NB4 (cell line): ENCODE results near the gene ADAM17.

Source experiments
- DNase-seq: peaks from one replicate; pipeline ENCODE4 v3.0.0; 2010; ENCODE audit warnings: low read depth
- H3K4me3 ChIP-seq: one replicate; pipeline ENCODE4 v1.5.1; 2011; ENCODE audit warnings: mild to moderate bottlenecking, low read depth, low read length, moderate library complexity
- CTCF ChIP-seq: IDR thresholded peaks from one replicate; pipeline ENCODE4 v1.5.1; 2012; ENCODE audit warnings: low read depth, low read length
- MAX ChIP-seq: IDR thresholded peaks from 2 replicates; pipeline ENCODE4 v1.6.1; 2011; ENCODE audit warnings: low read depth, low read length
- MYC ChIP-seq: IDR thresholded peaks from 2 replicates; pipeline ENCODE4 v1.6.1; 2011; ENCODE audit warnings: low read depth, low read length
- POLR2A ChIP-seq: IDR thresholded peaks from 2 replicates; pipeline ENCODE4 v1.6.1; 2011; ENCODE audit warnings: mild to moderate bottlenecking; ENCODE audit not compliant: insufficient read length; ENCODE audit errors: extremely low read depth

ADAM17 gene

GRCh38 chr2:9547262-9547991, 8.2 kb downstream of the ADAM17 start:
- TF ChIP-seq CTCF: no peak
- no peak for TF ChIP-seq POLR2A
- no peak for TF ChIP-seq MYC
- no peak for TF ChIP-seq MAX
- H3K4me3 ChIP-seq: no peak overlapping the region
- no peak for DNase-seq

GRCh38 chr2:9545502-9545901, 10.1 kb downstream of the ADAM17 start:
- TF ChIP-seq CTCF (no peak), POLR2A (no peak), MAX (no peak), MYC (no peak)
- no peak overlapping the region for H3K4me3 ChIP-seq
- DNase-seq: no peak

DNA sequence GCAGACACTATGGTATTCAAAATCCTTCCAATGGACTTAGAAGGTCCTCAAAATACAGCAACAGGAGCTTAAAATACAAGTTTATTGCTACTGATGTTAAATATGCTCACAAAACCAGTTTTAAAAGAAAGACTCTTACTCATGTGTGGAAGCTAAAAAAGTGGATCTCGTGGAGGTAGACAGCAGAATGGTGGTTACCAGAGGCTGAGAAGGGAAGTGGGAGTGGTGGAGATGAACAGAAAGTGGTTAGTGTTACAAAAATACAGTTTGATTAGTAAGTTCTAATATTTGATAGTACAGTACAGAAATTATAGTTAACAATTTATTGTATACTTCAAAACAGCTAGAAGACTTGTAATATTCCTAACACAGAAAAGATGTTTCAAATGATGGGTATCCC, 12.1 kb downstream of the ADAM17 start:
- DNase-seq: peak; percentile 42
- no peak overlapping the region for H3K4me3 ChIP-seq
- no peak for TF ChIP-seq MAX
- TF ChIP-seq CTCF: no peak
- no peak for TF ChIP-seq POLR2A
- no peak for TF ChIP-seq MYC

DNA sequence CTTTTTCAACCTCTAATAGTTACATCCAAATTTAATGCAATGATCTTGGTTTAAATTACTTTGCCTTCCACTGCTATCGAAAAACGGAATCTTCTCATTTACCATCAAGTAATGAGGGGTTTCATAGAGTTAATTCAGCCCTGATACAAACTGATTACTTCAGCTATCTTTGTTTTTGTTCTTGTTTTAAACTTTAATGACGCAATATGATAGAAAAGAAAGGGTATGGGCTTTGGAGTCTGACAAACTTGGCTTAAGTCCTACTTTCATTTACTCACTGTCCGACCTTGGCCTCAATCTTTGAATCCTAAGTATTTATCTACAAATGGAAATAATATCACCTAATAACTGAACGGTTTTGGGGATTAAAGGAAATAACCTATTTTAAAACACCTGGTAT, 16.1 kb downstream of the ADAM17 start:
- no peak overlapping the region for H3K4me3 ChIP-seq
- TF ChIP-seq CTCF: no peak
- no peak for TF ChIP-seq MYC
- no peak for TF ChIP-seq POLR2A
- TF ChIP-seq MAX: no peak
- peak; percentile 22 for DNase-seq

GRCh38 chr2:9538000-9538507, 17.6 kb downstream of the ADAM17 start:
- peak; percentile 84 for DNase-seq
- no peak overlapping the region for H3K4me3 ChIP-seq
- TF ChIP-seq POLR2A: no peak
- no peak for TF ChIP-seq CTCF
- no peak for TF ChIP-seq MAX
- no peak for TF ChIP-seq MYC
